Activated CD4-positive, alpha-beta T cell treated with anti-CD3 and anti-CD28 coated beads, Interleukin-2, amount 10 ng/mL, durations not matched to agents 7 days and 5 days (primary cell): Measurements from ENCODE around the gene CD2BP2. TPM values are rescaled to one million over a fixed set of nuclear protein-coding genes. Genes with fewer than 3 reads are reported as not detected.
"Not testable (repeated sequence)": the region's sequence is repeated elsewhere in the genome, so short reads cannot be mapped to it uniquely, and the experiment has no call there.

Source experiments
- CTCF ChIA-PET: fragments of 350-600 bp; sonication (Branson Sonifier 250); formaldehyde crosslinking; loops from one replicate; lab custom pipeline; 2021; ENCODE audit warnings: antibody characterized with exemption; lab: Charles Lee
- POLR2A ChIA-PET: fragments of 350-600 bp; sonication (Branson Sonifier 250); formaldehyde crosslinking; loops from one replicate; lab custom pipeline; 2021; ENCODE audit warnings: antibody characterized with exemption; lab: Charles Lee
- DNase-seq: peaks from one replicate; pipeline ENCODE4 v3.0.0-alpha.2; 2020
- H3K27ac Mint-ChIP-seq: one replicate; pipeline ENCODE4 v1.8.0; 2021; ENCODE audit warnings: mild to moderate bottlenecking, moderate library complexity, mixed read lengths
- H3K27me3 Mint-ChIP-seq: one replicate; pipeline ENCODE4 v1.8.0; 2021; ENCODE audit warnings: mixed read lengths
- H3K36me3 Mint-ChIP-seq: one replicate; pipeline ENCODE4 v1.8.0; 2021; ENCODE audit warnings: low read depth, mixed read lengths
- H3K4me1 Mint-ChIP-seq: one replicate; pipeline ENCODE4 v1.8.0; 2021; ENCODE audit warnings: mixed read lengths
- H3K4me3 Mint-ChIP-seq: one replicate; pipeline ENCODE4 v1.8.0; 2021; ENCODE audit warnings: mild to moderate bottlenecking, moderate library complexity, mixed read lengths
- H3K9me3 Mint-ChIP-seq: one replicate; pipeline ENCODE4 v1.8.0; 2021; ENCODE audit warnings: mixed read lengths
- total RNA-seq, 2 experiments: library from RNA; stranded (reverse); gene quantifications; one replicate each; pipeline ENCODE4 v1.2.3, GENCODE V29; 2021

Gene CD2BP2
- total RNA-seq, 2 experiments from 2014 or later = 51.8 to 65.0 TPM

GRCh38 chr16:30348113-30348512 lies 7.0 kb downstream of the CD2BP2 start:
- no peak for DNase-seq
- no peak overlapping the region for H3K27ac Mint-ChIP-seq
- peaks cover 15% of the 10 kb centered on the region for H3K4me1 Mint-ChIP-seq
- no peaks in the 10 kb centered on the region for H3K27me3 Mint-ChIP-seq
- H3K36me3 Mint-ChIP-seq = peaks cover 34% of the 10 kb centered on the region
- ChIA-PET CTCF (interaction anchor here (0.6 to 1.8 kb wide), 3 partner anchors 62 to 230 kb away, joined by 3 to 5 read pairs (median 5); no protein-coding TSS in a partner anchor), POLR2A (no interaction called here)
- H3K9me3 Mint-ChIP-seq = no peaks in the 10 kb centered on the region
- no peak overlapping the region for H3K4me3 Mint-ChIP-seq

GRCh38 chr16:30346286-30346685 lies 8.8 kb downstream of the CD2BP2 start:
- CTCF ChIA-PET = interaction anchor here (1.2 kb wide), 1 partner anchor 30 kb away, joined by 4 read pairs; no protein-coding TSS in a partner anchor
- no peaks in the 10 kb centered on the region for H3K9me3 Mint-ChIP-seq
- no peak for DNase-seq
- H3K27ac Mint-ChIP-seq = no peak overlapping the region
- POLR2A ChIA-PET = no interaction called here
- peaks cover 19% of the 10 kb centered on the region for H3K36me3 Mint-ChIP-seq
- no peaks in the 10 kb centered on the region for H3K27me3 Mint-ChIP-seq
- no peak overlapping the region for H3K4me3 Mint-ChIP-seq
- H3K4me1 Mint-ChIP-seq = peaks cover 13% of the 10 kb centered on the region

DNA sequence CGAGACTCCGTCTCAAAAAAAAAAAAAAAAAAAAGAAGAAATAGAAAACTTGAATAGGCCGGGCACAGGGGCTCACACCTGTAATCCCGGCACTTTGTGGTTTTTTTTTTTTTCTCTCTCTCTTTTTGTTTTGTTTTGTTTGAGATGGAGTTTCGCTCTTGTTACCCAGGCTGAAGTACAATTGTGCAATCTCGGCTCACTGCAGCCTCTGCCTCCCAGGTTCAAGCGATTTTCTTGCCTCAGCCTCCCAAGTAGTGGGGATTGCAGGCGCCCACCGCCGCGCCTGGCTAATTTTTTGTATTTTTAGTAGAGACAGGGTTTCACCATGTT lies 11.7 kb downstream of the CD2BP2 start:
- H3K4me3 Mint-ChIP-seq, DNase-seq, H3K9me3 Mint-ChIP-seq, H3K27me3 Mint-ChIP-seq, H3K36me3 Mint-ChIP-seq, POLR2A ChIA-PET, H3K27ac Mint-ChIP-seq: not testable (repeated sequence)
- H3K4me1 Mint-ChIP-seq = peaks cover 13% of the 10 kb centered on the region
- CTCF ChIA-PET = interaction anchor here (0.6 to 2.1 kb wide), 3 partner anchors 11 to 299 kb away, joined by 3 to 8 read pairs (median 4); partner anchors contain the start of gene CD2BP2

GRCh38 chr16:30342751-30343490 lies 12.2 kb downstream of the CD2BP2 start:
- Mint-ChIP-seq H3K36me3 (no peaks in the 10 kb centered on the region), H3K27ac (no peak overlapping the region), H3K27me3 (no peaks in the 10 kb centered on the region), H3K9me3 (no peaks in the 10 kb centered on the region), H3K4me3 (no peak overlapping the region), H3K4me1 (peaks cover 13% of the 10 kb centered on the region)
- POLR2A ChIA-PET = no interaction called here
- CTCF ChIA-PET = interaction anchor here (0.6 to 2.1 kb wide), 4 partner anchors 12 to 300 kb away, joined by 3 to 8 read pairs (median 4); partner anchors contain the start of genes CD2BP2 and TBC1D10B
- DNase-seq = no peak

DNA sequence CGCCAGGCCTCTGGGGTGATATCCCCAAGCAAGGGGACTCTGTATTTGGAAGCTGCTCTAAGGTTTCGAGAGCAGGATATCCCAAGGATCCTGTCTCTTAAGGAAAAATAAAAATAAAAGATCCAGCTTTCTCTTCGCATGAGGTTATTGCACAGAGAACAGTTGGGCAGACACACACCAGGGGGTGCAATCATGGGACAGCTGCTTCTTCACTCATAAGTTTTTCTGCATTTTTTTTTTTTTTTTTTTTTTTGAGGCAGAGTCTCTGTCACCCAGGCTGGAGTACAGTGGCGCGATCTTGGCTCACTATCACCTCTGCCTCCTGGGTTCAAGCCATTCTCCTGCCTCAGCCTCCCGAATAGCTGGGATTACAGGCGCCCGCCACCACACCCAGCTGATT lies 13.1 kb downstream of the CD2BP2 start:
- H3K4me3 Mint-ChIP-seq, H3K9me3 Mint-ChIP-seq, H3K27me3 Mint-ChIP-seq, POLR2A ChIA-PET, H3K36me3 Mint-ChIP-seq, H3K27ac Mint-ChIP-seq, DNase-seq: not testable (repeated sequence)
- CTCF ChIA-PET = interaction anchor here (0.8 to 1.9 kb wide), 3 partner anchors 15 to 68 kb away, joined by 3 to 7 read pairs (median 4); partner anchors contain the start of gene TBC1D10B
- peaks cover 13% of the 10 kb centered on the region for H3K4me1 Mint-ChIP-seq

GRCh38 chr16:30340621-30341020 lies 14.5 kb downstream of the CD2BP2 start:
- Mint-ChIP-seq H3K9me3 (no peaks in the 10 kb centered on the region), H3K27ac (peak overlapping the region; percentile 78), H3K4me3 (no peak overlapping the region), H3K36me3 (no peaks in the 10 kb centered on the region), H3K4me1 (peaks cover 19% of the 10 kb centered on the region), H3K27me3 (no peaks in the 10 kb centered on the region)
- no peak for DNase-seq
- POLR2A ChIA-PET = no interaction called here
- CTCF ChIA-PET = interaction anchor here (1.7 to 1.9 kb wide), 2 partner anchors 30 to 69 kb away, joined by 4 to 7 read pairs; partner anchors contain the start of gene TBC1D10B

- H3K27ac Mint-ChIP-seq, H3K9me3 Mint-ChIP-seq, H3K4me3 Mint-ChIP-seq, H3K27me3 Mint-ChIP-seq, H3K36me3 Mint-ChIP-seq, CTCF ChIA-PET, POLR2A ChIA-PET, DNase-seq: not testable (repeated sequence)
- H3K4me1 Mint-ChIP-seq = peaks cover 22% of the 10 kb centered on the region
Measured at GRCh38 chr16:30338715-30339114, 16.4 kb downstream of the CD2BP2 start.

GRCh38 chr16:30337964-30338357 lies 17.1 kb downstream of the CD2BP2 start:
- H3K36me3 Mint-ChIP-seq, H3K27ac Mint-ChIP-seq, H3K27me3 Mint-ChIP-seq, POLR2A ChIA-PET, CTCF ChIA-PET, DNase-seq, H3K9me3 Mint-ChIP-seq, H3K4me3 Mint-ChIP-seq: not testable (repeated sequence)
- peaks cover 22% of the 10 kb centered on the region for H3K4me1 Mint-ChIP-seq

DNA sequence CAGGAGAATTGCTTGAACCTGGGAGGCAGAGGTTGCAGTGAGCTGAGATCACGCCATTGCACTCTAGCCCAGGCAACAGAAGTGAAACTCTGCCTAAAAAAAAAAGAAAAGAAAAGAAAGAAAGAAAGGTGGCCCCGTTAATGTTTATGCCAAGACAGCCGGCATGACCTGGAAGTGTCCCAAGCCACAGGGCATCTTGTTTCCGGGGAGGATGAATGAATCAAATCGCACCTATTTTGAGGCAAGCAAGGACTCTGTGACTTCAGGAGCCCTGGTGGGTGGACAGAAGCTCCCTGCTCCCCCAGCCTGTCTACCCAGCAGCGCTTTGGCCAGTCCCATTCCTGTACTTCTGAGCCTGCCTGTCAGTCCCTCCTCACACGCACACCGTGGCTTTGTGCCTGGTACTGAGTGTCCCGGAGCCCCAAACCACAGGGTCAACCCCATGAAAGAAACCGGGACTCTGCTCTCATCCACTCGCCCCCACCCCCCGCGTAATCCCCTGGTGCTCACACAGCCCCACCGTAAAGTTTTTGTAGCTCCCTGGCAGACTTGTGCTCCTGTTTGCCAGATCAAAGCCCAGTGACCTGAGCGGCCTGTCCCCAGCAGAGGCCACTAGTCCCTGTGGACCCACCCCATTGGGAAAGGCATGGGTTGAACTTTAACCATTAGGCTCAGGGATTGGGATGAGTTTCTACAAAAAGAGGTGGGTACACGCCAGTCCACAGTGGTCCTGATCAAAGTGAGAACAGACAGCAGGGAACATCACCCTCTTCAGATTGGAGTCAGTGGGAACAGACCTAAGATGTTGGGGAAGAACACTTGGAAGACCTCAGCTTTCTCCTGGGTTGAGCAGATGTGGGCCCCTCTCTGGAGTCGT lies 19.3 kb downstream of the CD2BP2 start:
- peaks cover 24% of the 10 kb centered on the region for H3K4me1 Mint-ChIP-seq
- peaks cover 3% of the 10 kb centered on the region for H3K36me3 Mint-ChIP-seq
- DNase-seq = peak; percentile 34
- H3K27ac Mint-ChIP-seq = peak overlapping the region; percentile 90
- H3K4me3 Mint-ChIP-seq = peak overlapping the region; percentile 78
- no peaks in the 10 kb centered on the region for H3K9me3 Mint-ChIP-seq
- H3K27me3 Mint-ChIP-seq = no peaks in the 10 kb centered on the region
- POLR2A ChIA-PET = interaction anchor here (0.6 to 1.2 kb wide), 3 partner anchors 28 to 74 kb away, joined by 3 to 5 read pairs (median 4); partner anchors contain the start of gene ZNF771
- CTCF ChIA-PET = interaction anchor here (0.6 to 1.7 kb wide), 4 partner anchors 23 to 1383 kb away, joined by 3 to 6 read pairs (median 4); no protein-coding TSS in a partner anchor

- H3K4me1 Mint-ChIP-seq = peaks cover 23% of the 10 kb centered on the region
- H3K36me3 Mint-ChIP-seq, H3K27me3 Mint-ChIP-seq, H3K9me3 Mint-ChIP-seq: not testable (repeated sequence)
- H3K27ac Mint-ChIP-seq = peak overlapping the region; percentile 90
- POLR2A ChIA-PET = interaction anchor here (0.6 to 1.2 kb wide), 3 partner anchors 29 to 75 kb away, joined by 3 to 5 read pairs (median 4); partner anchors contain the start of gene ZNF771
- H3K4me3 Mint-ChIP-seq = peak overlapping the region; percentile 78
- CTCF ChIA-PET = interaction anchor here (0.6 to 1.7 kb wide), 2 partner anchors 48 to 55 kb away, joined by 3 to 6 read pairs; no protein-coding TSS in a partner anchor
- peak; percentile 84 for DNase-seq
Measured at GRCh38 chr16:30335028-30335597, 20.0 kb downstream of the CD2BP2 start.

DNA sequence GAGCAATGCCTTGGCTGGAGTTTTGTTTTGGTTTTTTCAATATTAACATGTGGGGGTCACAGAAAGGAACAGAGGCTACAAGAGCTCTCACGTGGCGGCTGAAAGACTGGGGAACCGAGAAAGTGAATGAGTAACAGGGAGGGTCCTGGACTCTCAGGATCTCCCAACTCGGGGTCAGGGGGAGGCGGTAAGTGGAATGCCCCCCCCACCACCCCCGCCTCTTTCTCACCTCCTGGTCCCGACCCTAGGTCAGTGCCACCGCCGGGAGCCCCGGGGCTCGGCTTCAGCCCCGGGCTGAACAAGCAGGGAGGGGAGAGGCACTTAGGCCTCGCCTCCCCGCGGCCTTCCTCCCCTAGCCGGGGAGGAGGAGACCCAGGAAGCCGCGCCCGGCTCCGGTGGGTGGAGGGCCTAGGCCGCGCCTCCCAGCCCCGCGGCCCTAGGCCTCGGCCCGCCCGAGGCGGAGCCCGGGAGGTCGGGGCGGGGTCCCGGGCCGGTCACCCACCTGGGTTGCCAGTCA lies 20.6 kb downstream of the CD2BP2 start:
- not testable (repeated sequence) for H3K36me3 Mint-ChIP-seq, H3K9me3 Mint-ChIP-seq, H3K27me3 Mint-ChIP-seq
- POLR2A ChIA-PET = interaction anchor here (1.2 kb wide), 1 partner anchor 73 kb away, joined by 5 read pairs; the partner anchor contains the start of gene ZNF771
- peak; percentile 87 for DNase-seq
- CTCF ChIA-PET = interaction anchor here (0.6 to 1.7 kb wide), 2 partner anchors 48 to 56 kb away, joined by 3 to 6 read pairs; no protein-coding TSS in a partner anchor
- peak overlapping the region; percentile 83 for H3K27ac Mint-ChIP-seq
- peaks cover 21% of the 10 kb centered on the region for H3K4me1 Mint-ChIP-seq
- peak overlapping the region; percentile 92 for H3K4me3 Mint-ChIP-seq

- peaks cover 18% of the 10 kb centered on the region for H3K4me1 Mint-ChIP-seq
- POLR2A ChIA-PET = not testable (repeated sequence)
Measured at GRCh38 chr16:30324220-30324619, 30.9 kb downstream of the CD2BP2 start.

More at GRCh38 chr16:30324220-30324619, 30.9 kb downstream of the CD2BP2 start:
- DNase-seq, H3K9me3 Mint-ChIP-seq, CTCF ChIA-PET, H3K4me3 Mint-ChIP-seq, H3K27me3 Mint-ChIP-seq, H3K36me3 Mint-ChIP-seq, H3K27ac Mint-ChIP-seq: not testable (repeated sequence)
